ENCODE data around the gene BRDT. TPM values are rescaled to one million over a fixed set of nuclear protein-coding genes. Genes with fewer than 3 reads are reported as not detected.

Gene BRDT
- polyA plus RNA-seq, 1 donor (not counting 4 experiments of a cell fraction or from before 2014, with no cell fraction given): not detected

GRCh38 chr1:92045766-92046495, 96.7 kb downstream of the BRDT start:
- Histone ChIP-seq H3K9me1 (ENCODE audit: control insufficient read depth, extremely low read depth, insufficient read depth, low read length) (no peaks in the 10 kb centered on the region), H4K20me1 (ENCODE audit: control insufficient read depth, extremely low read depth, insufficient read depth, low read length) (no peaks in the 10 kb centered on the region), H3K4me2 (ENCODE audit: control insufficient read depth, extremely low read depth, insufficient read depth, low read depth, low read length) (no peak overlapping the region), H3K79me2 (ENCODE audit: control insufficient read depth, insufficient read depth, low read length) (no peaks in the 10 kb centered on the region), H3K36me3 (ENCODE audit: control insufficient read depth in 2 of 2, extremely low read depth in 1 of 2, insufficient read depth in 2 of 2, low read length in 2 of 2) (no peaks in the 10 kb centered on the region), H3K9me3 (ENCODE audit: control insufficient read depth, low read depth, low read length) (no peaks in the 10 kb centered on the region), H3K4me1 (ENCODE audit: control insufficient read depth, extremely low read depth, insufficient read depth, low read length) (no peaks in the 10 kb centered on the region), H3K27me3 (ENCODE audit: control insufficient read depth, extremely low read depth, insufficient read depth, low read length) (no peaks in the 10 kb centered on the region), H2AFZ (ENCODE audit: control insufficient read depth, low read length) (no peak overlapping the region), H3K27ac (ENCODE audit: control insufficient read depth, insufficient read depth, low read length) (no peak overlapping the region), H3K4me3 (ENCODE audit: control insufficient read depth in 2 of 3, extremely low read depth in 1 of 3, insufficient read depth in 2 of 3, low read depth in 1 of 3, low read length in 3 of 3) (no peak overlapping the region), H3K9ac (ENCODE audit: control insufficient read depth, extremely low read depth, insufficient read depth, low read length) (no peak overlapping the region)
- TF ChIP-seq EZH2 (IDR thresholded peaks at IDR 0.05; ENCODE audit: low read length) (no peak), CTCF (optimal IDR thresholded peaks at IDR 0.05 in 1 of 3, IDR thresholded peaks at IDR 0.05 in 1 of 3, conservative IDR thresholded peaks at IDR 0.05 in 1 of 3; ENCODE audit: extremely low read depth in 1 of 3, insufficient read depth in 2 of 3, low read length in 3 of 3) (no peak)
- dilution Hi-C loops (cut with MboI; ENCODE audit: extremely low pct_ligation_motif_present, low sequenced_read_pairs): no loop called here
- no peak for DNase-seq (ENCODE audit: low read depth, low spot score)
- FAIRE-seq: no peak

- dilution Hi-C loops (cut with MboI; ENCODE audit: extremely low pct_ligation_motif_present, low sequenced_read_pairs): no loop called here
- no peak overlapping the region for H3K4me3 ChIP-seq (ENCODE audit: control insufficient read depth in 2 of 3, extremely low read depth in 1 of 3, insufficient read depth in 2 of 3, low read depth in 1 of 3, low read length in 3 of 3)
- no peak overlapping the region for H3K9ac ChIP-seq (ENCODE audit: control insufficient read depth, extremely low read depth, insufficient read depth, low read length)
- H3K4me2 ChIP-seq (ENCODE audit: control insufficient read depth, extremely low read depth, insufficient read depth, low read depth, low read length): no peak overlapping the region
- no peak for DNase-seq (ENCODE audit: low read depth, low spot score)
- H3K27ac ChIP-seq (ENCODE audit: control insufficient read depth, insufficient read depth, low read length): no peak overlapping the region
- no peaks in the 10 kb centered on the region for H3K4me1 ChIP-seq (ENCODE audit: control insufficient read depth, extremely low read depth, insufficient read depth, low read length)
- no peak for FAIRE-seq
- no peaks in the 10 kb centered on the region for H3K36me3 ChIP-seq (ENCODE audit: control insufficient read depth in 2 of 2, extremely low read depth in 1 of 2, insufficient read depth in 2 of 2, low read length in 2 of 2)
- no peaks in the 10 kb centered on the region for H3K27me3 ChIP-seq (ENCODE audit: control insufficient read depth, extremely low read depth, insufficient read depth, low read length)
- H3K79me2 ChIP-seq (ENCODE audit: control insufficient read depth, insufficient read depth, low read length): no peaks in the 10 kb centered on the region
- no peaks in the 10 kb centered on the region for H4K20me1 ChIP-seq (ENCODE audit: control insufficient read depth, extremely low read depth, insufficient read depth, low read length)
- no peak overlapping the region for H2AFZ ChIP-seq (ENCODE audit: control insufficient read depth, low read length)
- TF ChIP-seq CTCF (optimal IDR thresholded peaks at IDR 0.05 in 1 of 3, IDR thresholded peaks at IDR 0.05 in 1 of 3, conservative IDR thresholded peaks at IDR 0.05 in 1 of 3; ENCODE audit: extremely low read depth in 1 of 3, insufficient read depth in 2 of 3, low read length in 3 of 3): no peak
- H3K9me1 ChIP-seq (ENCODE audit: control insufficient read depth, extremely low read depth, insufficient read depth, low read length): no peaks in the 10 kb centered on the region
- no peaks in the 10 kb centered on the region for H3K9me3 ChIP-seq (ENCODE audit: control insufficient read depth, low read depth, low read length)
Measured at GRCh38 chr1:92051948-92052347, 102.7 kb downstream of the BRDT start.

Other genes starting within 250 kb of the BRDT start
- 0.66 to 1.2 TPM (median 0.99 TPM) in 3 replicates for gene TGFBR3, start 63.2 kb upstream of the BRDT start, polyA plus RNA-seq
- 1.4 to 3.4 TPM (median 3.0 TPM) in 3 replicates for gene EPHX4, start 80.6 kb downstream of the BRDT start, polyA plus RNA-seq
- 0.06 to 0.89 TPM (median 0.33 TPM) in 3 replicates for gene SETSIP, start 126.0 kb downstream of the BRDT start, polyA plus RNA-seq
- gene BTBD8, start 130.9 kb downstream of the BRDT start, polyA plus RNA-seq: 0.76 to 1.4 TPM (median 0.85 TPM) in 3 replicates

Data from keratinocyte (primary cell).